ENCODE data around the gene SIM2.

SIM2 gene

DNA sequence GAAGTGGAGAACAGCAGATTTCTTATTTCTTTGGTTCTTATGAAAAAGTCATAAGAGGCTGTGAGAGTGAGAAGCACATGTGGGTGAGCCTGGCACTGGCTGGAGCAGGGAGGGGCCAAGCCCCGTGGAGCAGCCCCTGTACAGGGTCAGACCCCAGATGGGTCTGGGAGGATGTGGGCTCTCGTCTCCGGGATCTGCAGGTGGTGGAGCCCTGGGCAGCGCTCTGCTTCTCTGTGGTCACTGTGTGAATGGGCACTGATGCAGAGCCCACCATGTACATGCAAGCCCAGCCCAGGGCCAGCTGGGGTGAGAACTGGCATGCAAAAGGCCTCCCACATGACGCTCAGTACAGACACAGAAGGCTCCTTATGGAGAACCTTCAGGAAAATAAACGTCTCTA lies 67.6 kb downstream of the SIM2 start:
- Histone ChIP-seq H3K9ac (ENCODE audit: low read length) (no peak overlapping the region), H3K4me2 (ENCODE audit: low read length) (no peak overlapping the region), H3K9me3 (ENCODE audit: insufficient read depth, low read length) (no peaks in the 10 kb centered on the region), H3K36me3 (replicated peaks; ENCODE audit: low read depth, low read length) (no peaks in the 10 kb centered on the region), H2AFZ (ENCODE audit: low read depth, low read length) (no peak overlapping the region), H3K4me3 (ENCODE audit: low read length) (no peak overlapping the region), H3K79me2 (ENCODE audit: low read length) (no peaks in the 10 kb centered on the region), H3K27ac (ENCODE audit: low read length) (no peak overlapping the region), H3K4me1 (ENCODE audit: low read length) (no peaks in the 10 kb centered on the region), H3K27me3 (ENCODE audit: low read depth, low read length) (no peaks in the 10 kb centered on the region), H4K20me1 (ENCODE audit: insufficient read depth, low read length) (no peaks in the 10 kb centered on the region)
- no peak for TF ChIP-seq EZH2phosphoT487 (IDR thresholded peaks at IDR 0.05; ENCODE audit: low read depth)
- TF ChIP-seq, protein P1, sequence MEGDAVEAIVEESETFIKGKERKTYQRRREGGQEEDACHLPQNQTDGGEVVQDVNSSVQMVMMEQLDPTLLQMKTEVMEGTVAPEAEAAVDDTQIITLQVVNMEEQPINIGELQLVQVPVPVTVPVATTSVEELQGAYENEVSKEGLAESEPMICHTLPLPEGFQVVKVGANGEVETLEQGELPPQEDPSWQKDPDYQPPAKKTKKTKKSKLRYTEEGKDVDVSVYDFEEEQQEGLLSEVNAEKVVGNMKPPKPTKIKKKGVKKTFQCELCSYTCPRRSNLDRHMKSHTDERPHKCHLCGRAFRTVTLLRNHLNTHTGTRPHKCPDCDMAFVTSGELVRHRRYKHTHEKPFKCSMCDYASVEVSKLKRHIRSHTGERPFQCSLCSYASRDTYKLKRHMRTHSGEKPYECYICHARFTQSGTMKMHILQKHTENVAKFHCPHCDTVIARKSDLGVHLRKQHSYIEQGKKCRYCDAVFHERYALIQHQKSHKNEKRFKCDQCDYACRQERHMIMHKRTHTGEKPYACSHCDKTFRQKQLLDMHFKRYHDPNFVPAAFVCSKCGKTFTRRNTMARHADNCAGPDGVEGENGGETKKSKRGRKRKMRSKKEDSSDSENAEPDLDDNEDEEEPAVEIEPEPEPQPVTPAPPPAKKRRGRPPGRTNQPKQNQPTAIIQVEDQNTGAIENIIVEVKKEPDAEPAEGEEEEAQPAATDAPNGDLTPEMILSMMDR (IDR thresholded peaks at IDR 0.05; ENCODE audit: low read depth, low read length), result no peak

DNA sequence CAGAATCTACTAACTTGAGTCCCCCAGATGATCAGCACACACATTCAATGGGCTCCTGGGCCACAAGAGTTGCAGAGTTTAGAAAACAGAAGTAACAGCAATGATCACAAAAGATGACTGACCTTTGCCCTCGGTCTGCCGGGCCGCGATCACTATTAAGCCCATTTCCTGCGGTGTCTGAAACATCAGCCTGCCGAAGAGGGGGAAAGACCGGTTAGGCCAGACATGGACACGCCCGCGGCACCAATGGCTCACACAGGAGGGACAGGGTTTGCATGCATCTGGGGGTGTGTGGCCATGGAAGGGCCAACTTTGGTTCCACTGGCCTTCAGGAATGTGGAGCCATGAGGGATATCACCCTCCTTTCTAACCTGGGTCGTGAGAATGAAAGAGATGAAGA lies 68.2 kb downstream of the SIM2 start:
- Histone ChIP-seq H3K36me3 (replicated peaks; ENCODE audit: low read depth, low read length) (no peaks in the 10 kb centered on the region), H3K9me3 (ENCODE audit: insufficient read depth, low read length) (no peaks in the 10 kb centered on the region), H3K4me3 (ENCODE audit: low read length) (no peak overlapping the region), H3K9ac (ENCODE audit: low read length) (no peak overlapping the region), H3K27ac (ENCODE audit: low read length) (no peak overlapping the region), H3K4me1 (ENCODE audit: low read length) (no peaks in the 10 kb centered on the region), H2AFZ (ENCODE audit: low read depth, low read length) (no peak overlapping the region), H3K4me2 (ENCODE audit: low read length) (no peak overlapping the region), H3K27me3 (ENCODE audit: low read depth, low read length) (no peaks in the 10 kb centered on the region), H4K20me1 (ENCODE audit: insufficient read depth, low read length) (no peaks in the 10 kb centered on the region), H3K79me2 (ENCODE audit: low read length) (no peaks in the 10 kb centered on the region)
- TF ChIP-seq, protein P1 (IDR thresholded peaks at IDR 0.05; ENCODE audit: low read depth, low read length), result no peak
- no peak for TF ChIP-seq EZH2phosphoT487 (IDR thresholded peaks at IDR 0.05; ENCODE audit: low read depth)

DNA sequence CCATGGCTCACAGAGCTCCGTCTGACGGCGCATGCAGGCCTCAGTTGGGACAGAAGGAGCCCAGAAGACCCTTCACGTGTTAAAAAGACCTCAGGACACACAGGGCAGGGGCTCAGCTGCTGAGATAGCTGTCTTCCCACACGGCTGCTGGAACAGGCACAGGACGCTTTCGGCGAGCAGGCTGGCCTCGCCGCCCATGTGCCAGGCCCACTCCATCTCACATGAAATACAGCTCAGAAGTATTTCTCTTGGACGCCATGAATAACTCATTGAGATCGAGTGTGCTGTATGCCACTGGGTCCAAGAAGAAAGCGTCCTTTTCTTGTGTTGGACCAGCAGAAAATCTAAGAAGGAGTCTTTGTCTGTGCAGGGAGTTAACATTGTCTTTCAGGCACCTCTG lies 69.6 kb downstream of the SIM2 start:
- no peaks in the 10 kb centered on the region for H3K36me3 ChIP-seq (replicated peaks; ENCODE audit: low read depth, low read length)
- no peaks in the 10 kb centered on the region for H3K4me1 ChIP-seq (ENCODE audit: low read length)
- H4K20me1 ChIP-seq (ENCODE audit: insufficient read depth, low read length), result no peaks in the 10 kb centered on the region
- no peak overlapping the region for H3K4me2 ChIP-seq (ENCODE audit: low read length)
- no peak for TF ChIP-seq EZH2phosphoT487 (IDR thresholded peaks at IDR 0.05; ENCODE audit: low read depth)
- H2AFZ ChIP-seq (ENCODE audit: low read depth, low read length), result no peak overlapping the region
- H3K79me2 ChIP-seq (ENCODE audit: low read length), result no peaks in the 10 kb centered on the region
- no peak overlapping the region for H3K4me3 ChIP-seq (ENCODE audit: low read length)
- H3K9me3 ChIP-seq (ENCODE audit: insufficient read depth, low read length), result no peaks in the 10 kb centered on the region
- no peak overlapping the region for H3K9ac ChIP-seq (ENCODE audit: low read length)
- H3K27ac ChIP-seq (ENCODE audit: low read length), result no peak overlapping the region
- H3K27me3 ChIP-seq (ENCODE audit: low read depth, low read length), result no peaks in the 10 kb centered on the region

DNA sequence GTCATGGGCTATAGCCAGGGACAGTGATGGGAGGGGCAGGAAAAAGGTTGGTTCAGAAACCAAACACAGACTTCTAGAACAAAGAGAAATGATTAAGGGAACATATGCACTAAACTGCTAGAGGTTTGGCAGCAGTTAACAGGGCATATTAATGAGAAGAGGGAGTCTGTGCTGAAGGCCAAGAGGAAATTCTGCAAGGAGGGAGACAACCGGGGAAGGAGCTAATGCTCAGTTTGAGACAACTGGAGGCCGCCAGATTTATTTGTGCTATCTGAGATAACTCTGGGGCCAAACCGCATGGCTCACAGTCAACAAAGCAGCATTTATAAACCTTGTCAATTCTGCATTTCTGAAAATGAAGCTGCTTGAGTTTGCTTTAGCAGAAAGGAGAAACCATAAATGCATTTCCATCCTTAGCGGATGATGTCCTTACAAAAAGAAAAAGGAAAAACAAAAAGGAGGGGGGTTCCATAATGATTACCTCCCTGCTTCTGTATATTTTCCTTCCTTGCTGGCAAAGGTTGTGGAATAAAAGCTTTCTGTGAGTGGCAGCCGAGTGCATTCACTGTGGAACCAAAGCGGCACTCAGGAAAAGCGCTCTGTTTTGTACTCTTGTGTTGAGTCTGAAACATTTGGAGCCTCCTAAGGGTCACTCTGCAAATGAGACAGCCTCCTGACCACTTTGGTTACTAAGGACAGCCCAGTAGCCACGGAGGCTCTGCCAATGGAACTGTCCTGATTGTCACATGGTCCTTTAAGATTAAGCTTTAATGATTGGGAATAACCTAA lies 70.3 kb downstream of the SIM2 start:
- Histone ChIP-seq H2AFZ (ENCODE audit: low read depth, low read length) (no peak overlapping the region), H3K9me3 (ENCODE audit: insufficient read depth, low read length) (no peaks in the 10 kb centered on the region), H4K20me1 (ENCODE audit: insufficient read depth, low read length) (no peaks in the 10 kb centered on the region), H3K27ac (ENCODE audit: low read length) (no peak overlapping the region), H3K9ac (ENCODE audit: low read length) (no peak overlapping the region), H3K79me2 (ENCODE audit: low read length) (no peaks in the 10 kb centered on the region), H3K4me3 (ENCODE audit: low read length) (no peak overlapping the region), H3K4me2 (ENCODE audit: low read length) (no peak overlapping the region), H3K27me3 (ENCODE audit: low read depth, low read length) (no peaks in the 10 kb centered on the region), H3K36me3 (replicated peaks; ENCODE audit: low read depth, low read length) (no peaks in the 10 kb centered on the region), H3K4me1 (ENCODE audit: low read length) (no peaks in the 10 kb centered on the region)
- TF ChIP-seq, protein P1 (IDR thresholded peaks at IDR 0.05; ENCODE audit: low read depth, low read length), result no peak
- no peak for TF ChIP-seq EZH2phosphoT487 (IDR thresholded peaks at IDR 0.05; ENCODE audit: low read depth)
